ENCODE measurements around the gene HOXA5.

Gene HOXA5

GRCh38 chr7:27169658-27170425, 26.4 kb upstream of the HOXA5 start:
- Histone ChIP-seq H3K4me1 (ENCODE audit: insufficient read depth, poor library complexity, severe bottlenecking) (peaks cover 7% of the 10 kb centered on the region), H3K4me3 (ENCODE audit: severe bottlenecking) (peak overlapping the region; percentile 54), H3K36me3 (ENCODE audit: low read depth) (peaks cover 6% of the 10 kb centered on the region; the same call in 1 of the 2 replicates), H3K27me3 (ENCODE audit: insufficient read depth, poor library complexity, severe bottlenecking) (no peaks in the 10 kb centered on the region), H3K9me3 (ENCODE audit: severe bottlenecking) (no peaks in the 10 kb centered on the region), H3K27ac (ENCODE audit: poor library complexity, severe bottlenecking) (peak overlapping the region; percentile 93)
- ATAC-seq (ENCODE audit: low read depth) (peak; percentile 3), DNase-seq (ENCODE audit: low spot score) (peak; percentile 73)
- no peak for TF ChIP-seq CTCF (IDR thresholded peaks at IDR 0.05; ENCODE audit: poor library complexity, severe bottlenecking)

DNA sequence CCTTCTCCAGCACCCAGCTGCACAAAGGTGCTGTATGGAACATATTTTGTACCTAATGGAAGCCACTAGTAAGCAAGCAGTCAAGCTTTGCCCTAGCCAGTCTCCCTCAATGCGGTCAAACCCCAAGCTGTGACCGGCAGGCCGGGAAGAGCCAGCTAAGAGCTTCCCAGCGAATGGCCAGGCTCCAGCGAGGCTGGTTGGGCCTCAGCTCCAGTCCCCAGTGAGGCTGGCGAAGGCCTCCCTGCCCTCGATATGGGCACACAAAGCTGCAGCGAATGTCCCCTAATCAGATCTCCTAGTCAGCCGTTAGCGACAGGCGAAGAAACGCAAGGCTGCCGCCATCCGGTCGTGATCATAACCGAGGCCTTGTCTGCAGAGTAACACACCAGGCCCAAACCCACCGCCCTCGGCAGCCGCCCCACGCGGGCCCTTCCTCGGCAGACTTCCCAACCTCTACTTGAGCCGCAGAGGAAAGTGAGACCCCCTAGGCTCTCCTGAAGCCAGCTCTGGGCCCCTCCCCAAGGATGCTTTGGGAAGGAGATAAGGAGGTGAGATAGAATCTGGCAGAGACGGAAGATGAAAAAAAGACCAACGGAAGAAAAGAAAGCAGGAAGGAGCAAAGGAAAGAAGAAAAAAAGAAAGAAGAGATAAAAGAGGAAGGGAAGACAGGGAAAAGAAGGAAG, 24.9 kb upstream of the HOXA5 start:
- peak overlapping the region; percentile 54 for H3K4me3 ChIP-seq (ENCODE audit: severe bottlenecking)
- DNase-seq (ENCODE audit: low spot score), result no peak
- H3K27me3 ChIP-seq (ENCODE audit: insufficient read depth, poor library complexity, severe bottlenecking), result no peaks in the 10 kb centered on the region
- H3K27ac ChIP-seq (ENCODE audit: poor library complexity, severe bottlenecking), result peak overlapping the region; percentile 93
- no peak for ATAC-seq (ENCODE audit: low read depth)
- peaks cover 14% of the 10 kb centered on the region for H3K36me3 ChIP-seq (ENCODE audit: low read depth)
- no peaks in the 10 kb centered on the region for H3K9me3 ChIP-seq (ENCODE audit: severe bottlenecking)
- peak; percentile 27 for TF ChIP-seq CTCF (IDR thresholded peaks at IDR 0.05; ENCODE audit: poor library complexity, severe bottlenecking)
- H3K4me1 ChIP-seq (ENCODE audit: insufficient read depth, poor library complexity, severe bottlenecking), result peaks cover 5% of the 10 kb centered on the region

- Histone ChIP-seq H3K4me3 (ENCODE audit: severe bottlenecking) (peak overlapping the region; percentile 54), H3K27me3 (ENCODE audit: insufficient read depth, poor library complexity, severe bottlenecking) (no peaks in the 10 kb centered on the region), H3K36me3 (ENCODE audit: low read depth) (peaks cover 19% of the 10 kb centered on the region), H3K9me3 (ENCODE audit: severe bottlenecking) (no peaks in the 10 kb centered on the region), H3K27ac (ENCODE audit: poor library complexity, severe bottlenecking) (peak overlapping the region; percentile 93), H3K4me1 (ENCODE audit: insufficient read depth, poor library complexity, severe bottlenecking) (peaks cover 5% of the 10 kb centered on the region)
- ATAC-seq (ENCODE audit: low read depth), result no peak
- no peak for TF ChIP-seq CTCF (IDR thresholded peaks at IDR 0.05; ENCODE audit: poor library complexity, severe bottlenecking)
- DNase-seq (ENCODE audit: low spot score), result no peak
Observed at GRCh38 chr7:27167916-27168264, 24.4 kb upstream of the HOXA5 start.

DNA sequence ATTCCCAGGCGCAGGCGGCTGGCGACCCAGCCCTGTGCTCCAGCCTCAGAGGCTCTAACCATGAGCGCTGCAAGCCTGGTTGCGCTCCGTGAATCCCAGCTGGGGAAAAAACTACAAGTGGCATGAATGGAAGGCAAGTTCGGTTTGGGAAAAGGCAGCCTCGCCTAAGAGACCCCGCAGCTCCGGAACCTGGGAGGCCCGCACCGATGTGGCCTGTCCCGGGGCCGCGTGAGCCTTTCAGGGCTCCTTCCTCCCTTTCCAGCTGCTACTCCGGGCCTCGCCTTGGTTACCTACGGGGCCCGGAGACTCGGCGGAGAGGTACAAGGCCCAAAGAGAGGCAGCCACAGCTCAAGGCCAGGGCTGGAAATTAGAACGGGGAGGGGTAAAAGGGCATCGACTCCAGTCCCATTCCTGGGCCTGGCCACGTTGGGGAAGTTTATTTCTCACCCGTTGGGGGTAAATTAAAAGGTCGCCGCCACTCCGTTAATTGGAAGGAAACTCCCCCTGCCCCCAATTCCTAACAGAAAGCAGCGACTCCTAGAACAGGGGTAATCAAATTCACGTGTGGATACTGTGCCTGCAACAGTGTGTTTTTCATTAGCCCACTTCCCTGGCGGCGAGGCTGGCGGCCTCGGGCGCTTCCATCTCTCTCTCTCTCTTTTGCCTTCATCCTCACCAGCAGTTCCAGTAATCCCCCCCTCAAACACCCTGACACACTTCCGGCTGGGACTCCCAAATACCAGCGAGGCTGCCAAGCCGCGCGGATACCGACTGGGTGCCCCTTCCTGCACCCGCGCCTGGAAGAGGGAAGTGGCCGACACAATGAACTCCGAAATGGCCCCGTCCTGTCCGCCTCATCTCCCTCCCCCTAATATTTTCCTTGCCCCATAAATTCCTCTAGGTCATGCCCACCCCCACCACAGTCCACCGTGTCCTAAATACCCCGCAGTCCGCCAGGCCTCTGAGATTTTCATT, 23.3 kb upstream of the HOXA5 start:
- TF ChIP-seq CTCF (IDR thresholded peaks at IDR 0.05; ENCODE audit: poor library complexity, severe bottlenecking), result no peak
- H3K27ac ChIP-seq (ENCODE audit: poor library complexity, severe bottlenecking), result peak overlapping the region; percentile 93
- ATAC-seq (ENCODE audit: low read depth), result no peak
- DNase-seq (ENCODE audit: low spot score), result no peak
- peak overlapping the region; percentile 54 for H3K4me3 ChIP-seq (ENCODE audit: severe bottlenecking)
- peaks cover 5% of the 10 kb centered on the region for H3K4me1 ChIP-seq (ENCODE audit: insufficient read depth, poor library complexity, severe bottlenecking)
- peaks cover 25% of the 10 kb centered on the region for H3K36me3 ChIP-seq (ENCODE audit: low read depth)
- H3K9me3 ChIP-seq (ENCODE audit: severe bottlenecking), result no peaks in the 10 kb centered on the region
- no peaks in the 10 kb centered on the region for H3K27me3 ChIP-seq (ENCODE audit: insufficient read depth, poor library complexity, severe bottlenecking)
